ENCODE data around the gene HDHD2.

DNA sequence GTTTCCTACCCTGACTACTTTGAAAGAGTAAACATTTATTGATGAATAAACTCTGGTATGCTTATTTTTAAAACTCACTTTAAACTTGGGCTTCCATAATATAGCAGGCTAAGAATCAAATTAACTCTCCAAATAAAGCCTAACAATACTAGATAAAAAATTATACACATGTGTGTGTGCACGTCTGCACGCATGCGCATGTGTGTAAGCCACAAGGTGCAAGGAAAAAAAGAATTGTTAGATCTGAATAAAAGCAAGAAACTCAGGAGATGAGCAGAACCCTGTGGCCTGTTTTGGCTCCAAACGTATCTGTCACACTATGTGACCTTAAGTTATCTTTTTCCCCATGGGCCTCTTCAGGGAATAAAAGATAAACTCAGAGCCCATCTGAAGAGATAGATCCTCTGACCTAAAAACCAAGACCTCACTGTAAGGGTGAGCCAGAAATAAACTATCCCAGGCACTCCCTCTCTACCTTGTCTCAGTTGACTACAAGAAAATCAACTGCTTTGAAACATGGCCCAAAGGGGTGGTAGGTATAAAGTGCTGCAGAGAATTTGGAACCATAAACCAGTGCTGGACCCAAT, 6.3 kb downstream of the HDHD2 start:
- TF ChIP-seq ARNT (IDR thresholded peaks at IDR 0.05), result no peak
- no peak for TF ChIP-seq HDGF (IDR thresholded peaks at IDR 0.05; ENCODE audit: borderline replicate concordance)
- no peak for TF ChIP-seq TARDBP (IDR thresholded peaks at IDR 0.05)
- TF ChIP-seq SP1 (IDR thresholded peaks at IDR 0.05), result no peak
- TF ChIP-seq SUZ12 (IDR thresholded peaks at IDR 0.05), result no peak
- TF ChIP-seq NFRKB (IDR thresholded peaks at IDR 0.05), result no peak
- TF ChIP-seq BHLHE40 (IDR thresholded peaks at IDR 0.05; ENCODE audit: borderline replicate concordance), result no peak

Data from HEK293T (cell line).